GM19025 (cell line): ENCODE results near the gene CGB5.
"Not testable (repeated sequence)": the region's sequence is repeated elsewhere in the genome, so short reads cannot be mapped to it uniquely, and the experiment has no call there.

Experiments used
- ATAC-seq: cut with Tn5 transposase; IDR thresholded peaks from one replicate; pipeline ENCODE4 v1.9.1; 2021; ENCODE audit warnings: mild to moderate bottlenecking, low read depth, moderate library complexity; ENCODE audit not compliant: unreplicated experiment

The CGB5 gene

DNA sequence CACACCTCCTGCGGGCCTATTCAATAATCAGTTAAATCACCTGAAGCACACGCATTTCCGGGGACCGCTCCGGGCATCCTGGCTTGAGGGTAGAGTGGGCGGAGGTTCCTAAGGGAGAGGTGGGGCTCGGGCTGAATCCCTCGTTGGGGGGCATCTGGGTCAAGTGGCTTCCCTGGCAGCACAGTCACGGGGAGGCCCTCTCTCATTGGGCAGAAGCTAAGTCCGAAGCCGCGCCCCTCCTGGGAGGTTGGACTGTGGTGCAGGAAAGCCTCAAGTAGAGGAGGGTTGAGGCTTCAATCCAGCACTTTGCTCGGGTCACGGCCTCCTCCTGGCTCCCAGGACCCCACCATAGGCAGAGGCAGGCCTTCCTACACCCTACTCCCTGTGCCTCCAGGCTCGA lies at the start of gene CGB5:
CGB5 (plus strand) TSS at position 301 of the 400 bp plus-strand sequence. CDS start 362 bp downstream, outside the sequence.
- not testable (repeated sequence) for ATAC-seq

DNA sequence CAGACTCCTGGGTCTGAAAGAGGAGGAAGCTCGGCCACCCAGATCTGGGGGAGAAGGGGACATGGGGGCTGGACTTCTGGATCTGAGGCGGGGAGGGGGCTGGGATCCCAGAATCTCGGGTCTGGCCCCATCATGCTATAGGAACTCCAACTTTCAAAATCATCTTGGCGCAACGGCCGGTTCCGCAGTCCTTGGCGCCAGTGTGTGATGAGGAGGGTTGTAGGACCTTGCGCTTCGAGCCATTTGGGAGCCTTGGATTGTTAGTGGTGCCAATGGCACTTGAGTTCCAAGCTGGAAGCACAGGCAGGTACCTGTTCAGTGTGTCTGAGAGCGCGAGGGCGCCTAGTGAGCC lies 49.6 kb upstream of the CGB5 start:
- no peak for ATAC-seq

DNA sequence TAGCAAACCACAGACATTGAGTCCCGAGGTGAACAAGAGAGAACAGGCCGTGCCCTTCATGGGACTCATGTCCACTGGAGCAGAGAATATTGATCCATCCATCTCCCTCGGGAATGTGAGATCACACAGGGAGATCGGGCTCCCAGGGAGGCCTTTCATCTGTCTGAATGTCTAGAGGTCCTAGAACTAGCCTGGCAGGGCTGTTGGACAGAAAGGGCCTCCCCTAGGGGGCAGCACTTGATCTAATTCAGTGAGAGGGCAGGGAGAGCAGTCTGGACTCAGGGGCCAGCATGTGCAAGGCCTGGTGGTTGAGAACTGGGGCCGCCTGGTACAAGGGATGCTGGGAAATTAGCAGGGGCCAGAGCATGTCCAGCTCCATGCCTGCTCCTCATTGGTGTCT lies 45.7 kb upstream of the CGB5 start:
- no peak for ATAC-seq

DNA sequence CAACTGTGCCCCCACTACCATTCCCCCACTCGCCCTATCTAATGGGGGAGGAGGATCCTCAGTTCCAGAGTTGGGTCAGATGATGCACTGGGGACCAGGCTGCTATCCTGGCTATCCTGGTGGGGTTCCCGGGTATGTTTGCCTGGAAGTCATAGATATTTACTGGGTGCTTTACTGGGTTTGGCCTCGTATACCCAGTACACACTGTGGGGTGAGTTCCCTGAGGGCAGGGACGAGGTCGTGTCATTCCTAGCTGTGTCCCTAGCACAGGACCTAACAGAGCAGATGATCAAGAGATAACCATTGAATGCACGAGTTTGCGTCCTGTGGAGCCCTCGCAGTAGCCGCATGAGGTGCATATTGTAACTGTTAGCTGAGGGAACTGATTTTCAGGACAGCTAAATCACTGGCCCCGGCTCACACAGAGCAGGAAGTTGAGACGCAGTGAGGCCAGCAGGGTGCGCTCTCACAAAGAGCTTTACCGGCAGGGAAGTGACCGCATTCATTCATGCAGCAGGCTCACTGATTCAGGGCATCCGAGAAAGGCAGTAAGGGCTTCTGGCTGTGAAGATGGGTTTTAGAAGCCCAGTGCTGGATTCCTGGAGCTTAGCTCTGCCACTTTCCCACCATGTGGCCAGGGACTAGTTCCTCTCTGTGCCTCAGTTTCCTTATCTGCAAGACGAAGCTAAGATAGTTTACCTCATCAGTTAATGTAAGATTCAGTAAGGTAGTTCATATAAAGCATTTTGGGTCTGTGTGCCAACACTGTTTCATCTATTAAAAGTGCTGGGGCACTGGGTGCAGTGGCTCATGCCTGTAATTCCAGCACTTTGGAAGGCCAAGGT lies 43.9 kb upstream of the CGB5 start:
- ATAC-seq: no peak

DNA sequence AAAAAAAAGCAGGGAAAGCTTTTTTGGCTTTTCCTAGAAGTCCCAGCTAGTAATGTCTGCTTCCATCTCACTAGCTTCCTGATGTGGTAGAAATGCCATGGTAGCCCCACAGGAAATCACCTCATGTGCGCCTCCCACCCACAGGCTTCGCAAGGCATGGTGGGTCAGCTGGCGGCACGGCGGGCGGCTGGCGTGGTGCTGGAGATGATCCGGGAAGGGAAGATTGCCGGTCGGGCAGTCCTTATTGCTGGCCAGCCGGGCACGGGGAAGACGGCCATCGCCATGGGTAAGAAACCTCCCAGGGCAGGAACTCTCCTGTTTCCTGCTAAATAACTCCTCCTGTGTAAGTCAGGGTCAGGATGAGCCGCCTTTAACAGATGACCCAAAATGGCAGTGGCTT lies 39.5 kb upstream of the CGB5 start:
- no peak for ATAC-seq

DNA sequence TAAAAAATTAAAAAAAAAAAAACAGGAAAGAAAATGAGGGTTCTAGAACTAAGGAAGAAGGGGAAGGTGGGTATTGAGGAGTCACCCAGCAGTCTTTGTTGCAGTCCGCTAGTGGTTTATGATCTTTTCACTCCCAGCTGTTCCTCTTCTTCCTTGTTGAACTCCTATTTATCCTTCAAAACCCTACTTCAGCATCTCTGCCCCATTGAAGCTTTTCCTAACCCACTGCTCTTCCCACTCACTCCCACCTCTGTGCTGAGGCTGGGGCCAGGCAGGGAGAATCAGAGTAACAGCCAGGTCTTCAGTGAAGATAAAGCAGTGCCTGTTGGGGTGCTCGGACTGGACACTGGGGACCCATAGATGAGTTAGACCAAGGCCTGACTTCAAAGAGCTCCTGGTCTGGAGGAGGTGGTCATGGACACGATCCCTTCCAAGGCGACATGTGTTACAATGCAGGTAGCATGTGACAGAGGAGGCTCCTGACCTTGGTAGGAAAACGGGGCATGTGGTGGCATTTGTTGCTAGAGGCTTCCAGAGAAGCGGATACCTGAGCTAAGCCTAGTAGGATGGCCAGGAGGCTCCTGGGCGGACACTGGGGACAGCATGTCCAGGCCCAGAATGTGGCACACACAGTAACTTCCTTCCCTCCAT lies 38.6 kb upstream of the CGB5 start:
- ATAC-seq: no peak

DNA sequence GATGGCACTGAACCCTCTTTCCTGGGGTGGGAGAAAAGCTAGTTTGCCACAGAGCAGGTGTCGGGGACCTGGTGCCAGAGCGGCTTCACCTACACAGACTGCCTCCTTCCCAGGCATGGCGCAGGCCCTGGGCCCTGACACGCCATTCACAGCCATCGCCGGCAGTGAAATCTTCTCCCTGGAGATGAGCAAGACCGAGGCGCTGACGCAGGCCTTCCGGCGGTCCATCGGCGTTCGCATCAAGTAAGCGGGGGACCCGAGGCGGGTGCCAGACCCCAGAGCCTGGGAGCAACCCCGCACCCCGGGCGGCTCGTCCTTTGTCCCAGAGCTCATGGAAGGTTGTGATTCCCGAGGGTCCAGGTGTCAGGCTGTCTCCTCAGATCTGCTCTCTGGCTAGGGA lies 36.7 kb upstream of the CGB5 start:
- ATAC-seq: no peak

DNA sequence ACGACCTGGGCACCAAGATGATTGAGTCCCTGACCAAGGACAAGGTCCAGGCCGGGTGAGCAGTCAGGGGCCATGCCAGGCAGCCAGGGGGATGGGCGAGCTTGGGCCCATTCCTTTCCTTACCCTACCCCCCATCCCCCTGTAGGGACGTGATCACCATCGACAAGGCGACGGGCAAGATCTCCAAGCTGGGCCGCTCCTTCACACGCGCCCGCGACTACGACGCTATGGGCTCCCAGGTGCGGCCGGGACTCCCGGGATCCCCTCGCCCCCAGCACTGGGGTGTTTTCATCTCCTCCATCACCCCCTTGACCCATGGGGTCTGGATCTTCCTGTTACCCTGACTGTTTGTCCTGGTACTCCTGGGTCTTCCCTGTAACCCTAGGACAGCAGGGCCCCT lies 33.8 kb upstream of the CGB5 start:
- ATAC-seq: no peak

DNA sequence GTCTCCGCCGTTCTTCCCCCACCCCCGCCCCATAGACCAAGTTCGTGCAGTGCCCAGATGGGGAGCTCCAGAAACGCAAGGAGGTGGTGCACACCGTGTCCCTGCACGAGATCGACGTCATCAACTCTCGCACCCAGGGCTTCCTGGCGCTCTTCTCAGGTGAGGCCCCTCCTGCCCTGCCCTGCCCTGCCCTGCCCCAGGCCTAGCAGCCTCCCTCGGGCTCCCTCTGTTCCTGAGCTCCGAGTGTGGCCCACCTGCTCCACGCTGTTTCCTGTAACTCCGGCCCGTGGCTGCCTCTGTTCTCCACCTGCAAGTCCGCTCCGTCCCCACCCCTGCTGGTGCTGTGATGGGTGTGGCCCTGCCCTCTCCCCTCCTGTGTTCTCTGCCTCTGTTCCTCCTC lies 33.2 kb upstream of the CGB5 start:
- no peak for ATAC-seq

DNA sequence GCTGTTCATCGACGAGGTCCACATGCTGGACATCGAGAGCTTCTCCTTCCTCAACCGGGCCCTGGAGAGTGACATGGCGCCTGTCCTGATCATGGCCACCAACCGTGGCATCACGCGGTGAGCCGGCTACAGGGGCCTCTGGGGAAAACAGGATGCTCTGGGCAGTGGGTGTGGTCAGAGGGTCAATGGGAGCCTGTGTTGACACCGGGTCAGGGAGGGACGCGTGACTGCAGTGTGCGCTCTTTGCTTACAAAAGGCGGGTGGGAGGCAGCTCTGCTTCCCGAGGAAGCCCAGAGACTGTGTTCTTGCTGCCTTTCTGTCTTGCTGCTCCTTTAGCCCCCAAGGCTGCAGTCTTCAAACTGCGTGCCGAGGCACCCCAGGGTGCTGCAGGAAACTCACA lies 32.5 kb upstream of the CGB5 start:
- ATAC-seq: no peak

DNA sequence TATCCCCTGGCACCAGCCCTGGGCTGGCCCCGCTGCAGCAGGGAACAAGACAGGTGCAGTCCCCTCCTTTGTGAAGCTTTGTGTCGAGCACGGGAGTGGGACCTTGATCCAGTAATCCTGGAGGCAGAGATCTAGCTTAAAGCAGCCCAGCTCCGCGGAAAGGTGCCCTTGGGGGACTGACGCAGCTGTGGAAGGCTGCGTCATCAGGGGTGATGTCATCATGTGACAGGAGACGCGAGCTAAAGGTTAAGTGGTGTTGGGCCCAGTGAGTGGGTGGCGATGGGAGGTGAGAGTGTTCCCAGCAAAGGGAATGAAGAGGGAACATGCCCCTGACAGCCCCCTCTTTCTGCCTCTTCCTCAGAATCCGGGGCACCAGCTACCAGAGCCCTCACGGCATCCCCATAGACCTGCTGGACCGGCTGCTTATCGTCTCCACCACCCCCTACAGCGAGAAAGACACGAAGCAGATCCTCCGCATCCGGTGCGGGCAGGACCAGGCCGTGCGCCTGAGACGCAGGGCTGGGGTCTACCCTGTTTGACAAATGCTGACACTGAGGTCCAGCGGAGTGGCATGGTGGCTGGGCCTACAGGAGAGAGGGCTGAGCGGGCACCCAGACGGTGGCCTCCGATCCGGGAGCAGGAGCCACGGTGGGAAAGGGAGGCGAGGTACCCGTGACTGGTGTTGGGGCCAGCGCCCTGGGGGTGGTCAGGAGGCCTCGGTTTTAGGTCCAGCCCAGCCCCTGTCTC lies 29.4 kb upstream of the CGB5 start:
- no peak for ATAC-seq

DNA sequence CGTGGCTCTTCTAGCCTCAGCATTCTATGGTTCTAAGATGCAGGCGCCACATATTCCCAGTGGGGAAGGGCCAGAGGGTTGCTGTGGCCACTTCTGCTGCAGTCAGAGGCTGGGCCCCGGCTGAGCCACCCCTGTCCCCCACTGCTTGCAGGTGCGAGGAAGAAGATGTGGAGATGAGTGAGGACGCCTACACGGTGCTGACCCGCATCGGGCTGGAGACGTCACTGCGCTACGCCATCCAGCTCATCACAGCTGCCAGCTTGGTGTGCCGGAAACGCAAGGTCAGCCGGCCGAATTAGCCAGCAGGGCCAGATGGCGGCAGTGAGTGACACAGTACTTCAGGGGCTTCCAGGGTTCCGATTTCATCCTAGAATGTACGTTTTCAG lies 28.8 kb upstream of the CGB5 start:
- ATAC-seq: no peak

DNA sequence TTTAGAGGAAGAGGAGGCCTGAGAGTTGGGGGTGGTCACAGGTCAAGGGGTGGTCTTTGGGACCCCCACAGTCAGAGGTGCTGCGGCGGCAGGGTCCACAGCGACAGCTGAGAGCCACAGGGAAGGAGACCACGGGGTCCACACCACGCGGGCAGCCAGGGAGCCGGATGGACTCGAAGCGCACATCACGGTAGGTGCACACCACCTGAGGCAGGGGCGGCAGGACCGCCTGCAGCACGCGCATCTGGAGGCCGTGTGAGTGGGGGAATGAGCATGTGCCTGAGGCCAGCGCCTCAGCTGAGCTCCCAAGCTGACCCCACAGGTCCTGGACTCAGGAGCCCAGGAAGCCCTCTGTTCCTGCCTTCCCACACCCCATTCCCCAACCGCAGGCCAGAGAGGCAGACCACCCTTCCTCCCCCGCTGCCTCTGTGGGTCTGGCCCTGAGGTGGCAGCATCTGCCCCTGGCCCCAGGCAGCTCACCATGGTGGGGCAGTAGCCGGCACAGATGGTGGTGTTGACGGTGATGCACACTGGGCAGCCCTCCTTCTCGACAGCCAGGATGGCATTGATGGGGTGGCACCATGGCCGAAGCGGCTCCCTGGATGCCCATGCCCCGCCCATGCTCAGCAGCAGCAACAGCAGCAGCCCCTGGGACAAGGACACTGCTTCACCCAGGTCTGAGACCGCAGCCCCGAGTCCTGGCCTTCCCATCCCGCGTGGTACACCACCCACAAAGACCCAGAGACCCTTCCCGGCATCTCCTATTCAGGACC lies 27.4 kb upstream of the CGB5 start:
- no peak for ATAC-seq

DNA sequence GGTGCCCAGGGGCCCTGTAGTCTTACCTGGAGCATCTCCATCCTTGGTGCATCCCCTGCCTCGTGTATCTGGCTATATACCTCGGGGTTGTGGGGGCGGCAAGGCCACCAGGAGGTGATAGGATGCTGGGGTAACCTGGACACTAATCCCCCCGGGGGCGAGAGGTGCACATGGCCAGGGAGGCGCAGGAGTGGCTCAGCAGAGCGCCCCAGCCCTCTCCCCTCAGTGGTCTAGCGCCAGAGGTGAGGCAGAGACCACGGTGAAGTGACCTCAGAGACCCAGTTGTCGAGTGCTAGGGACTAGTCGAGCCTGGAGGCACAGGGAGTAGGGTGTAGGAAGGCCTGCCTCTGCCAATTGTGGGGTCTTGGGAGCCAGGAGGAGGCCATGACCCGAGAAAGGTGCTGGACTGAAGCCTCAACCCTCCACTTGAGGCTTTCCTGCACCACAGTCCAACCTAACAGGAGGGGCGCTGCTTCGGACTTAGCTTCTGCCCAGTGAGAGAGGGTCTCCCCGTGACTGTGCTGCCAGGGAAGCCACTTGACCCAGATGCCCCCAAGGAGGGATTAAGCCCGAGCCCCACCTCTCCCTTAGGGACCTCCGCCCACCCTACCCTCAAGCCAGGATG lies 26.5 kb upstream of the CGB5 start, which contains the start of gene LHB:
LHB (minus strand) TSS at position 51 of the 625 bp plus-strand sequence; CDS start at position 41, 10 bp downstream.
- no peak for ATAC-seq

DNA sequence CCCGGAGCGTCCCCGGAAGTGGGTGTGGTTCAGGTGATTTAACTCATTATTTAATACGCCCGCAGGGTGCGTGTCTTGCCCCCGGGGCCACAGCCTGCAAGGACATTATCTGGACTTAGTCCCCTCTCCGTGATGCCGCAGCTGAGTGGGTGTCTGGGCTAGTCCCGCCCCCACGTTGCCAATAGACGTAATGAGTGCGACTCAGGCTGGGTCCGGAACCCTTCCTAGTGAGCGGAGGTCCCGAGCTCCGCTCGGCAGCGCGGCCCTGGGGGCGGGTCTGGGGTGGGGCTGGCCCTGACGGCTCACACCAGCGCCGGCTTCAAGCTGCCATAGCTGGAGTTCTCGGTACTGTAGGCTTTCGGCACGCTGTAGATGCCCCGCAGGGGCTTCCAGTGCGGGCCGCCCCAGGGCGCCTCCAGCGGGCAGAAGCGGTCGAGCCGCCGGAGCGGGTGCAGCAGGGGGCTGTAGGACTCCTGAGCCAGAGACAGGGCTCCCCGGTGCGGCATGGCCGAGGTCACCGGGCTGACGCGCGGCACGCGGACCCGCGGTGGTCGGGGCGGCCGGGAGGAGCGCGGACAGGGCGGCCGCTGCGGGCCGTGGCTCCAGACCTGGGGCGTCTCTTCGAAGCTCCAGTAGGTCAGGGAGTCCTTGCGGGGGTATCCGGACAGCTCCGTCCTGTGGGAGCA lies 25.8 kb upstream of the CGB5 start:
- peak; percentile 36 for ATAC-seq

DNA sequence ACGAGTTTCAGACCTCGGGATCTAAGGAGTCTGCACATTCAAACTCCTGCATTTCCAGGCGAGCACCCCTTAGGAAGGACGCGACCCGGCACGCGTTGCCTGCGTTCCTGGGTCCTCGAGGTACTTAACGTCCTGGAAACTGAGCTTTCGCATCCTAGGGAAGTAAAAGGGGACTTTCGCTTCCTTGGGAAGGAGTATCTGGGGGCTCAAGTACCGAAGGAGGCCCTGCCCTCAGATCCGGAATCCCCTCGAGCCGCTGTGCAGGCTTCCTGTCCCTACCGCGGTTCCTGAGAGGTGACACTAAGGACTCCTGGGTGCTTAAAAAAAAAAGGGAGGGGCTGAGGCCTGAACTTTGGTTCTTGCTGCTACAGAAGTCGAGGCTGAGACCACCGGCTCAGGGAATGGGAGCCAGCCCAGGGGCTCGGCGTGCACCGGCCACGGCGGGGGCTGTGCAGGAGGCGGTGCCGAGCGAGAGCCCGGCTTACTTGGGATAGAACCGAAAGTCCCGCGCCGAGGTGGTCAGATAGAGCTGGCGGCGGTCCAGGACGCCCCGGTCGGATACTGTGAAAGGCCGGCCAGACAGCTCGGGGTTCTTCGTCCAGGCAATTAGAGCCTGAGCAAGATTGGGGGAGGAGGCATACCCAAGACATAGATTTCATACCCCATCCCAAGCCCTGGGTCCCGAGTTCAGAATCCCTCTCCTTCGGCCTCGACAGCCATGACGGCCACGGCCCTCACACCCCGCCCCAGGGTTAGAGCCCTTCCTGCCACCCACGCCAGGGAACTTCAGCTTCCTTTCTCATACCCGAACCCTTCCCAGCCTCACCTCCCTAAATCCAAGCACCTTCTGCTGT lies 25.0 kb upstream of the CGB5 start:
- ATAC-seq: not testable (repeated sequence)

DNA sequence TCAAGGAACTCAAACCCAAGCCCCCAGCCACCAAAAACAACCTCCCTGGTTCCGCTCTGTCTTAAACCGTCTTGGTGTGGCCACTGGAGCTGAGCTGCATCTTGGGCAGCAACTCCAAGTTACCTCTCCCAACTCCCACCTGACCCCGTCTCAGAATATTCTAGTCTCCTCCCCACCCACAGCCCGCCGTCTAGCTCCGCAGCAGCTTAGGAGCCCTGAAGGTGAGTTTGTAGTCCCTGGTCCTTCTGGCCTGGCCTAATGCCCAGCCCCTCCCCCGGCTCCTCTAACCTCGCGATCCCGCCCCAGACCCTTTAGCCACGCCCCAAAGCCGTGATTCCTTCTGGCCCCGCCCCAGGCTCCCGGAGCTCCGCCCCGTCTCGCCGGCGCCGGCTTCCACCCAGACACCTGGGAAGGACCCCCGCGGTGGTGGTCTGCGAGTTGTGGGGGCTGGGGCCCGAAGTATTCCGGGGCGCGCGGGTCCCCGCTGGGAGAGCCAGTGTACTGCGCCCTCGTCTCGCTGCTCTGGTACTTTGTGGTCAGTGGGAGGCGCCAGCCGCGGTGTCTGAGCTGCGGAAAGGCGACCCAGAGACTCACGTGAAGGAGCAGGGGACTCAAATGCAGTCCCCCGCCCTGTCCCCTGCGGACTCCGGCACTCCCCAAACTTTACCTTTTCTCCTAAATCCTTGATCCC lies 24.3 kb upstream of the CGB5 start:
- ATAC-seq: no peak

DNA sequence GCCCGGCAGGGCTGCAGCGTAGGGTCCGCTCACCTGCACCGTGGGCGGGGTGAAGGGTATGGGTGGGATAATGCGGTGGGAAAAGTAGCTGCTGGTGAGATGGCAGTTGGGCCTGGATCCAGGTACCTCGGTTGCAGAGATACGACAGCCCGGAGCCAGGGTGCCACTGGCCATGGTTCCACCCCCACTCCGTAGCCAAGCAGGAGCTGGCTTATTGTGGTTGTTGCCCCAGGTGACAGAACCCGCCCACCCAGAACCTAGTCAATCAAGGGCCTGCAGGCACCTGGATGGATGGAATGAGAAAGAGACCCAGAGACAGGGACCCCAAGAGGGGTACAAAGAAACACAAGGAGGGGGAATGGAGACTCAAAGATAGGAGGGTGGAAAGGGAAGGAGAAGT lies 23.3 kb upstream of the CGB5 start:
- no peak for ATAC-seq
